ENCODE results near the gene RASAL3.

Gene RASAL3

DNA sequence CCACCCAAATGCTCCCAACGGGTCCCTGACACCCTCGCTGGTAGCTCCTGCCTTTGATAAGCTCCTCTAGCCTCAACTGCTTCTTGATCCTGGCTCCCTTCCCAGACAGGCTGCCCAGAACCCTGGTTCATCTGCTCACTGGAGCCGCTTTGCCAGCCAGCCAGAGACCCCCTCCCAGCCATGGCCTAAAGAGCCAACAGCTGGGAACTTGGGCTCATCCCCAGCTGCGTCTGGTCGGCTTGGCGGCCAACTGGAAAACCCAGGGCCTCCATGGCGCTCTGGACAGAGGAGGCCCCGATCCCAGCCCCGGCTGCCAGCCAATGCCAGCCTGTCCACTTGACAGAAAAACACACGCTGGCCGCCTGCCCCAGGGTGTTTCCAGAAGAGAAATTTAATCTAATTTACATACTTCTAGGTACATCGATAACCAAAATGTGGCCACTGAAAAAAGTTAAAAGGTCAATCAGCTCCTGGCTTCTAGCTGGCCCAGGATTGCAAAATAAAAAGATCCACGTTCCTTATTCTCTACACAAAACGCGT lies 42.6 kb downstream of the RASAL3 start:
- no peaks in the 10 kb centered on the region for H3K9me3 ChIP-seq (ENCODE audit: control insufficient read depth, insufficient read depth, low read depth, low read length)
- ChIA-PET CTCF (interaction anchor here (0.6 to 2.7 kb wide), 4 partner anchors 11 to 134 kb away, joined by 3 to 8 read pairs (median 4); no protein-coding TSS in a partner anchor), POLR2A (interaction anchor here (0.6 to 3.5 kb wide), 3 partner anchors 8 to 238 kb away, joined by 4 to 26 read pairs (median 5); no protein-coding TSS in a partner anchor)
- H3K27ac ChIP-seq (ENCODE audit: extremely low read depth, low read depth, low read length), result no peak overlapping the region
- TF ChIP-seq ZNF610 (tag by site-specific recombination; IDR thresholded peaks at IDR 0.05; ENCODE audit: borderline replicate concordance), result no peak
- no peak for TF ChIP-seq ZBTB17 (tag by site-specific recombination; IDR thresholded peaks at IDR 0.05)
- no peak for TF ChIP-seq ZNF837 (tag by site-specific recombination; IDR thresholded peaks at IDR 0.05)
- no peak for TF ChIP-seq ZNF544 (tag by site-specific recombination; IDR thresholded peaks at IDR 0.05)
- no peak for TF ChIP-seq BCL11A (tag by site-specific recombination; IDR thresholded peaks at IDR 0.05; ENCODE audit: low read depth)
- TF ChIP-seq ZNF239 (tag by site-specific recombination; IDR thresholded peaks at IDR 0.05), result no peak
- TF ChIP-seq, protein P1, sequence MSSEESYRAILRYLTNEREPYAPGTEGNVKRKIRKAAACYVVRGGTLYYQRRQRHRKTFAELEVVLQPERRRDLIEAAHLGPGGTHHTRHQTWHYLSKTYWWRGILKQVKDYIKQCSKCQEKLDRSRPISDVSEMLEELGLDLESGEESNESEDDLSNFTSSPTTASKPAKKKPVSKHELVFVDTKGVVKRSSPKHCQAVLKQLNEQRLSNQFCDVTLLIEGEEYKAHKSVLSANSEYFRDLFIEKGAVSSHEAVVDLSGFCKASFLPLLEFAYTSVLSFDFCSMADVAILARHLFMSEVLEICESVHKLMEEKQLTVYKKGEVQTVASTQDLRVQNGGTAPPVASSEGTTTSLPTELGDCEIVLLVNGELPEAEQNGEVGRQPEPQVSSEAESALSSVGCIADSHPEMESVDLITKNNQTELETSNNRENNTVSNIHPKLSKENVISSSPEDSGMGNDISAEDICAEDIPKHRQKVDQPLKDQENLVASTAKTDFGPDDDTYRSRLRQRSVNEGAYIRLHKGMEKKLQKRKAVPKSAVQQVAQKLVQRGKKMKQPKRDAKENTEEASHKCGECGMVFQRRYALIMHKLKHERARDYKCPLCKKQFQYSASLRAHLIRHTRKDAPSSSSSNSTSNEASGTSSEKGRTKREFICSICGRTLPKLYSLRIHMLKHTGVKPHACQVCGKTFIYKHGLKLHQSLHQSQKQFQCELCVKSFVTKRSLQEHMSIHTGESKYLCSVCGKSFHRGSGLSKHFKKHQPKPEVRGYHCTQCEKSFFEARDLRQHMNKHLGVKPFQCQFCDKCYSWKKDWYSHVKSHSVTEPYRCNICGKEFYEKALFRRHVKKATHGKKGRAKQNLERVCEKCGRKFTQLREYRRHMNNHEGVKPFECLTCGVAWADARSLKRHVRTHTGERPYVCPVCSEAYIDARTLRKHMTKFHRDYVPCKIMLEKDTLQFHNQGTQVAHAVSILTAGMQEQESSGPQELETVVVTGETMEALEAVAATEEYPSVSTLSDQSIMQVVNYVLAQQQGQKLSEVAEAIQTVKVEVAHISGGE (tag by site-specific recombination; conservative IDR thresholded peaks at IDR 0.05; ENCODE audit: low read depth), result no peak
- TF ChIP-seq GFI1B (tag by site-specific recombination; IDR thresholded peaks at IDR 0.05), result no peak
- no peak for TF ChIP-seq ZBTB8A (tag by site-specific recombination; IDR thresholded peaks at IDR 0.05)
- TF ChIP-seq ZNF140 (tag by site-specific recombination; IDR thresholded peaks at IDR 0.05), result no peak
- no peak for TF ChIP-seq ZNF341 (tag by site-specific recombination; IDR thresholded peaks at IDR 0.05; ENCODE audit: low read depth)
- no peak for TF ChIP-seq ZNF302 (tag by site-specific recombination; IDR thresholded peaks at IDR 0.05; ENCODE audit: low read depth)
- H3K36me3 ChIP-seq (ENCODE audit: control insufficient read depth in 2 of 2, insufficient read depth in 1 of 2, low read length in 2 of 2), result peaks cover 11 to 56% of the 10 kb centered on the region in 2 experiments
- H3K4me3 ChIP-seq (ENCODE audit: low read depth, low read length), result no peak overlapping the region
- peaks cover 11% of the 10 kb centered on the region for H3K4me1 ChIP-seq (ENCODE audit: control insufficient read depth, insufficient read depth, low read length)

DNA sequence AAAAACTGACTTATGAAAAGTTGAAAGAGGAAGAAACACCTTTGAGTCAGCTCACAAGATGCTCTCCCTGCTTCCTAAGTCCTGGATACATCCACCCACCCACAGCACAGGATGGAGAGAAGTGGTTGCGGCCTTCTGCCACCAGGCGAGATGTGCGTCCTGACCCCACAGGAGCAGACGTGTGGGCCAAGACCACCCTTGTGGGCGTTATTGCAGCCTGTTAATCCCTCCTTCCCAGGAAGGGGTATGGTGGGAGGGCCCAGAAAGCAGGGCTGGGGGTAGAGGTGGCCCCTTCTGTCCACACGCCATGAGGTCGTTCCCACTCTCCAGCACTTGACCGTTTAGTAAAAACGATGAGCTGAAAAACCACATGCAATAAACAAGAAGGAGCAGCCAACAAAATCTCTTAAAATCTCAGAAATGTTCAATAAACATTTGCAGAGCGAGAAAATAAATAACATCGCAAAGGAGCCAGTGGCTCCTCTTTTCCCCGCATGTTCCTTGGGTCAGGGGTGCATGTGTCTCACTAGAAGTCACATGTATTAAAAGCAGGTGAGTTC lies 43.1 kb downstream of the RASAL3 start:
- Histone ChIP-seq H3K4me1 (ENCODE audit: control insufficient read depth, insufficient read depth, low read length) (peaks cover 11% of the 10 kb centered on the region), H3K27ac (ENCODE audit: extremely low read depth, low read depth, low read length) (no peak overlapping the region), H3K4me3 (ENCODE audit: low read depth, low read length) (no peak overlapping the region), H3K36me3 (ENCODE audit: control insufficient read depth in 2 of 2, insufficient read depth in 1 of 2, low read length in 2 of 2) (peaks cover 11 to 56% of the 10 kb centered on the region in 2 experiments), H3K9me3 (ENCODE audit: control insufficient read depth, insufficient read depth, low read depth, low read length) (no peaks in the 10 kb centered on the region)
- TF ChIP-seq TCF7L2 (IDR thresholded peaks at IDR 0.05; ENCODE audit: borderline replicate concordance, low read depth, low read length) (no peak), GFI1B (tag by site-specific recombination; IDR thresholded peaks at IDR 0.05) (no peak), REPIN1 (tag by site-specific recombination; IDR thresholded peaks at IDR 0.05; ENCODE audit: low read depth) (no peak), ZNF248 (tag by site-specific recombination; IDR thresholded peaks at IDR 0.05) (no peak), ZXDB (tag by site-specific recombination; IDR thresholded peaks at IDR 0.05) (no peak), EGR2 (tag by site-specific recombination; IDR thresholded peaks at IDR 0.05; ENCODE audit: low read depth) (peak; percentile 20; the same call in 1 of the 2 replicates), KLF8 (tag by site-specific recombination; IDR thresholded peaks at IDR 0.05) (no peak), GLIS1 (tag by site-specific recombination; IDR thresholded peaks at IDR 0.05) (peak; percentile 18; the same call in 1 of the 2 replicates), ZNF660 (tag by site-specific recombination; IDR thresholded peaks at IDR 0.05) (no peak), ZNF140 (tag by site-specific recombination; IDR thresholded peaks at IDR 0.05) (no peak)
- ChIA-PET POLR2A (interaction anchor here (0.6 to 4.8 kb wide), 4 partner anchors 9 to 237 kb away, joined by 4 to 94 read pairs (median 16); partner anchors contain the start of gene AKAP8), CTCF (interaction anchor here (0.6 to 2.8 kb wide), 7 partner anchors 10 to 139 kb away, joined by 3 to 27 read pairs (median 8); no protein-coding TSS in a partner anchor)
